ENCODE measurements around the gene EIF3A. TPM values are rescaled to one million over a fixed set of nuclear protein-coding genes. Genes with fewer than 3 reads are reported as not detected.
A peak's percentile ranks its signal among the peaks of the same experiment; 100 is the strongest.
"Not testable (repeated sequence)": the region's sequence is repeated elsewhere in the genome, so short reads cannot be mapped to it uniquely, and the experiment has no call there.

Gene EIF3A
- total RNA-seq, 1 donor = 131 TPM

GRCh38 chr10:119041326-119041725, 39.3 kb downstream of the EIF3A start:
- no peak overlapping the region for H3K4me3 ChIP-seq (ENCODE audit: low read length)
- H3K27me3 ChIP-seq (ENCODE audit: insufficient read depth, low read length) = no peaks in the 10 kb centered on the region
- H3K9me3 ChIP-seq (ENCODE audit: low read depth, low read length) = no peaks in the 10 kb centered on the region
- H3K4me1 ChIP-seq (ENCODE audit: insufficient read depth, low read length) = no peaks in the 10 kb centered on the region

GRCh38 chr10:119039161-119039560, 41.5 kb downstream of the EIF3A start:
- Histone ChIP-seq H3K9me3 (ENCODE audit: low read depth, low read length) (no peaks in the 10 kb centered on the region), H3K27me3 (ENCODE audit: insufficient read depth, low read length) (no peaks in the 10 kb centered on the region), H3K4me3 (ENCODE audit: low read length) (no peak overlapping the region), H3K4me1 (ENCODE audit: insufficient read depth, low read length) (no peaks in the 10 kb centered on the region)

GRCh38 chr10:119031496-119032059, 49.0 kb downstream of the EIF3A start:
- Histone ChIP-seq H3K4me3 (ENCODE audit: low read length) (no peak overlapping the region), H3K27me3 (ENCODE audit: insufficient read depth, low read length) (peaks cover 5% of the 10 kb centered on the region), H3K9me3 (ENCODE audit: low read depth, low read length) (no peaks in the 10 kb centered on the region), H3K4me1 (ENCODE audit: insufficient read depth, low read length) (peaks cover 17% of the 10 kb centered on the region)

- H3K4me3 ChIP-seq (ENCODE audit: low read length) = no peak overlapping the region
- peaks cover 17% of the 10 kb centered on the region for H3K4me1 ChIP-seq (ENCODE audit: insufficient read depth, low read length)
- peaks cover 5% of the 10 kb centered on the region for H3K27me3 ChIP-seq (ENCODE audit: insufficient read depth, low read length)
- H3K9me3 ChIP-seq (ENCODE audit: low read depth, low read length) = no peaks in the 10 kb centered on the region
These were observed 50.0 kb downstream of the EIF3A start for GRCh38 chr10:119030421-119031250.

- H3K9me3 ChIP-seq (ENCODE audit: low read depth, low read length) = no peaks in the 10 kb centered on the region
- peaks cover 5% of the 10 kb centered on the region for H3K27me3 ChIP-seq (ENCODE audit: insufficient read depth, low read length)
- H3K4me1 ChIP-seq (ENCODE audit: insufficient read depth, low read length) = peaks cover 17% of the 10 kb centered on the region
- H3K4me3 ChIP-seq (ENCODE audit: low read length) = peak within 1 kb of the TSS; percentile 27
These were observed 50.8 kb downstream of the EIF3A start, which contains the start of gene NANOS1 for GRCh38 chr10:119029613-119030420. Gene NANOS1 (plus strand): TSS chr10:119029714. CDS start chr10:119029802, 88 bp downstream.

GRCh38 chr10:119028900-119029612, 51.6 kb downstream of the EIF3A start:
- Histone ChIP-seq H3K27me3 (ENCODE audit: insufficient read depth, low read length) (peaks cover 5% of the 10 kb centered on the region), H3K4me3 (ENCODE audit: low read length) (peak overlapping the region; percentile 27), H3K9me3 (ENCODE audit: low read depth, low read length) (no peaks in the 10 kb centered on the region), H3K4me1 (ENCODE audit: insufficient read depth, low read length) (peaks cover 17% of the 10 kb centered on the region)

GRCh38 chr10:119028445-119028899, 52.1 kb downstream of the EIF3A start:
- H3K4me1 ChIP-seq (ENCODE audit: insufficient read depth, low read length) = peaks cover 17% of the 10 kb centered on the region
- not testable (repeated sequence) for H3K4me3 ChIP-seq (ENCODE audit: low read length); H3K9me3 ChIP-seq (ENCODE audit: low read depth, low read length); H3K27me3 ChIP-seq (ENCODE audit: insufficient read depth, low read length)

GRCh38 chr10:119026301-119027110, 54.1 kb downstream of the EIF3A start:
- Histone ChIP-seq H3K9me3 (ENCODE audit: low read depth, low read length) (no peaks in the 10 kb centered on the region), H3K4me3 (ENCODE audit: low read length) (no peak overlapping the region), H3K27me3 (ENCODE audit: insufficient read depth, low read length) (peaks cover 5% of the 10 kb centered on the region), H3K4me1 (ENCODE audit: insufficient read depth, low read length) (peaks cover 17% of the 10 kb centered on the region)

- peaks cover 12% of the 10 kb centered on the region for H3K4me1 ChIP-seq (ENCODE audit: insufficient read depth, low read length)
- no peak overlapping the region for H3K4me3 ChIP-seq (ENCODE audit: low read length)
- no peaks in the 10 kb centered on the region for H3K9me3 ChIP-seq (ENCODE audit: low read depth, low read length)
- H3K27me3 ChIP-seq (ENCODE audit: insufficient read depth, low read length) = no peaks in the 10 kb centered on the region
These were observed 54.8 kb downstream of the EIF3A start for GRCh38 chr10:119025776-119026175.

GRCh38 chr10:119025336-119025735, 55.3 kb downstream of the EIF3A start:
- Histone ChIP-seq H3K9me3 (ENCODE audit: low read depth, low read length) (no peaks in the 10 kb centered on the region), H3K4me1 (ENCODE audit: insufficient read depth, low read length) (peaks cover 8% of the 10 kb centered on the region), H3K4me3 (ENCODE audit: low read length) (no peak overlapping the region), H3K27me3 (ENCODE audit: insufficient read depth, low read length) (no peaks in the 10 kb centered on the region)

- H3K27me3 ChIP-seq (ENCODE audit: insufficient read depth, low read length) = no peaks in the 10 kb centered on the region
- no peak overlapping the region for H3K4me3 ChIP-seq (ENCODE audit: low read length)
These were observed 55.7 kb downstream of the EIF3A start for GRCh38 chr10:119024882-119025281.

GRCh38 chr10:119023553-119023868, 57.1 kb downstream of the EIF3A start:
- no peaks in the 10 kb centered on the region for H3K9me3 ChIP-seq (ENCODE audit: low read depth, low read length)
- peaks cover 3% of the 10 kb centered on the region for H3K27me3 ChIP-seq (ENCODE audit: insufficient read depth, low read length)
- no peak overlapping the region for H3K4me3 ChIP-seq (ENCODE audit: low read length)

More at GRCh38 chr10:119024882-119025281, 55.7 kb downstream of the EIF3A start:
- no peaks in the 10 kb centered on the region for H3K9me3 ChIP-seq (ENCODE audit: low read depth, low read length)
- peaks cover 7% of the 10 kb centered on the region for H3K4me1 ChIP-seq (ENCODE audit: insufficient read depth, low read length)

GRCh38 chr10:119022846-119023552, 57.6 kb downstream of the EIF3A start:
- Histone ChIP-seq H3K4me1 (ENCODE audit: insufficient read depth, low read length) (no peaks in the 10 kb centered on the region), H3K4me3 (ENCODE audit: low read length) (no peak overlapping the region), H3K27me3 (ENCODE audit: insufficient read depth, low read length) (peaks cover 6% of the 10 kb centered on the region), H3K9me3 (ENCODE audit: low read depth, low read length) (no peaks in the 10 kb centered on the region)

More at GRCh38 chr10:119023553-119023868, 57.1 kb downstream of the EIF3A start:
- peaks cover under 1% of the 10 kb centered on the region for H3K4me1 ChIP-seq (ENCODE audit: insufficient read depth, low read length)

Data from mononuclear cell (primary cell).